GM19193 (cell line): ENCODE results near the gene GORASP1.

Experiments
- POLR2A ChIP-seq: IDR thresholded peaks from 4 replicates; pipeline ENCODE4 v1.6.1; 2011; ENCODE audit not compliant: insufficient read depth, insufficient read length; ENCODE audit errors: extremely low read depth

GORASP1 gene

GRCh38 chr3:39051649-39052561 lies 55.5 kb downstream of the GORASP1 start, which contains the start of the genes SCN11A and WDR48:
TSS of gene SCN11A (minus strand) at chr3:39051944. CDS start at chr3:38950362, 101,582 bp downstream.
TSS of gene WDR48 (plus strand) at chr3:39052016. CDS start at chr3:39052026, 10 bp downstream.
- peak; percentile 92 for TF ChIP-seq POLR2A

- TF ChIP-seq POLR2A = no peak
These were observed 57.4 kb downstream of the GORASP1 start for GRCh38 chr3:39050029-39050428.
